Osteocyte (in vitro differentiated cells): ENCODE results near the gene VIPR1. TPM values are rescaled to one million over a fixed set of nuclear protein-coding genes. Genes with fewer than 3 reads are reported as not detected.

Source experiments
- DNase-seq: peaks from one replicate; pipeline ENCODE4 v3.0.0; 2021; ENCODE audit warnings: mixed read lengths; ENCODE audit not compliant: unreplicated experiment; ENCODE audit errors: extremely low spot score
- H3K27ac Mint-ChIP-seq: one replicate; pipeline ENCODE4 v1.8.0; 2021; ENCODE audit warnings: mild to moderate bottlenecking, mixed read lengths; ENCODE audit not compliant: unreplicated experiment
- H3K27me3 Mint-ChIP-seq: one replicate; pipeline ENCODE4 v1.8.0; 2021; ENCODE audit warnings: mixed read lengths; ENCODE audit not compliant: unreplicated experiment
- H3K36me3 Mint-ChIP-seq: one replicate; pipeline ENCODE4 v1.8.0; 2021; ENCODE audit warnings: mixed read lengths; ENCODE audit not compliant: unreplicated experiment
- H3K4me1 Mint-ChIP-seq: one replicate; pipeline ENCODE4 v1.8.0; 2021; ENCODE audit warnings: mixed read lengths; ENCODE audit not compliant: unreplicated experiment
- H3K4me3 Mint-ChIP-seq: one replicate; pipeline ENCODE4 v1.8.0; 2021; ENCODE audit warnings: mild to moderate bottlenecking, moderate library complexity, mixed read lengths; ENCODE audit not compliant: unreplicated experiment
- H3K9me3 Mint-ChIP-seq: one replicate; pipeline ENCODE4 v1.8.0; 2021; ENCODE audit warnings: mixed read lengths; ENCODE audit not compliant: unreplicated experiment
- total RNA-seq: library from RNA; stranded (reverse); gene quantifications from 2 replicates; pipeline ENCODE4 v1.2.1, GENCODE V29; 2021
- TF ChIP-seq, protein P1 (sequence below): fragments of 200-600 bp; sonication (generic); IDR thresholded peaks from 2 replicates; pipeline ENCODE4 v1.5.0; 2021; ENCODE audit warnings: antibody characterized with exemption, mild to moderate bottlenecking, moderate library complexity

Gene VIPR1
- total RNA-seq, 1 donor from 2014 or later: 8.9 TPM

DNA sequence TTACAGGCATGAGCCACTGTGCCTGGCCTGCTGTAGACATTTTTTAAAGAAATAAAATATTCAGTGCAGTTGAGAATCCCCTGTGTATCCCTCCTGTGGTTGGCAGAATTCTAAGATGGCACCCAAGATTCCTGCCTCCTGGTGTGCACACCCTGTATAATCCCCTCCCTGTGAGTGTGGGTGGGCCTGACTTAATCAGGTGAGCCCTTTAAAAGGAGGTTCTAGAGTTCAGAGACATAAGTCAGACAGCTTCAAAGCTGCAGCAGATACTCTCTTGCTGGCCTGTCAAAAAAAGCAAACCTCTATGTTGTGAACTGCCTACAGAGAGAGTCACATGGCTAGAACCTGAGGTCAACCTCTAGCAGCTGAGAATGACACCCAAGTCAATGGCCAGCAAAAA lies 7.0 kb upstream of the VIPR1 start:
- no peaks in the 10 kb centered on the region for H3K9me3 Mint-ChIP-seq
- no peak overlapping the region for H3K4me3 Mint-ChIP-seq
- TF ChIP-seq, protein P1, sequence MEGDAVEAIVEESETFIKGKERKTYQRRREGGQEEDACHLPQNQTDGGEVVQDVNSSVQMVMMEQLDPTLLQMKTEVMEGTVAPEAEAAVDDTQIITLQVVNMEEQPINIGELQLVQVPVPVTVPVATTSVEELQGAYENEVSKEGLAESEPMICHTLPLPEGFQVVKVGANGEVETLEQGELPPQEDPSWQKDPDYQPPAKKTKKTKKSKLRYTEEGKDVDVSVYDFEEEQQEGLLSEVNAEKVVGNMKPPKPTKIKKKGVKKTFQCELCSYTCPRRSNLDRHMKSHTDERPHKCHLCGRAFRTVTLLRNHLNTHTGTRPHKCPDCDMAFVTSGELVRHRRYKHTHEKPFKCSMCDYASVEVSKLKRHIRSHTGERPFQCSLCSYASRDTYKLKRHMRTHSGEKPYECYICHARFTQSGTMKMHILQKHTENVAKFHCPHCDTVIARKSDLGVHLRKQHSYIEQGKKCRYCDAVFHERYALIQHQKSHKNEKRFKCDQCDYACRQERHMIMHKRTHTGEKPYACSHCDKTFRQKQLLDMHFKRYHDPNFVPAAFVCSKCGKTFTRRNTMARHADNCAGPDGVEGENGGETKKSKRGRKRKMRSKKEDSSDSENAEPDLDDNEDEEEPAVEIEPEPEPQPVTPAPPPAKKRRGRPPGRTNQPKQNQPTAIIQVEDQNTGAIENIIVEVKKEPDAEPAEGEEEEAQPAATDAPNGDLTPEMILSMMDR: no peak
- H3K27ac Mint-ChIP-seq: peak overlapping the region; percentile 81
- H3K36me3 Mint-ChIP-seq: no peaks in the 10 kb centered on the region
- H3K27me3 Mint-ChIP-seq: peaks cover 10% of the 10 kb centered on the region
- DNase-seq: no peak
- H3K4me1 Mint-ChIP-seq: peaks cover 37% of the 10 kb centered on the region

DNA sequence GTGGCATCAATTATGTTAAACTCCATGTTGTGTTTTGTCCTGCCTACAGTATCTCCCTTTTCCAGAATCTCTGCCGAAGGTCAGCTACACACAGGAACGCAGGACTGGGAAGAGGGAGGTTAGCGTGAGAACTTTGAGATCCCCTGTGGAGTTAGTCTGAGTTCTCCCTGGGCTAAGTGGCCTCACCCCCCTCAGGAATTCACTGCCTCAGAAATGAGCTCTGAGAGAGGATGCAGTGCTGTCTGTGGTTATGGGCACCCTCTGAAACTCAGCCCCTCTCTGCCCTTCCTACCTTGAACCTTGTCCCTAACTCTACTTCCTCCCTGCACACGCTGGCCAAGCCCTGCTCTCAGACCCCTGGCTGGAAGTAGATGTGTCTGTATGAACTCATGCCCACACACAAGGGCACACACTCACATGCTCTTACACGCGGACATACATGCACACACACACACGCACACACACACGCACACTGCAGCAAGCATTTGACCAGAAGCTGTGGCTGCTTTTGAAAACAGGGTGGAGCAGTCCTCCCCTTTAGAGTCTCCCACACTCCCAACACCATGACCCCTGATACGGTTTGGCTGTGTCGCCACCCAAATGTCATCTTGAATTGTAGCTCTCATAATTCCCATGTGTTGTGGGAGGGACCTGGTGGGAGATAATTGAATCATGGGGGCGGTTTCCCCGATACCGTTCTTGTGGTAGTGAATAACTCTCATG lies 5.3 kb upstream of the VIPR1 start:
- peak overlapping the region; percentile 81 for H3K27ac Mint-ChIP-seq
- H3K9me3 Mint-ChIP-seq: no peaks in the 10 kb centered on the region
- no peaks in the 10 kb centered on the region for H3K36me3 Mint-ChIP-seq
- peaks cover 26% of the 10 kb centered on the region for H3K27me3 Mint-ChIP-seq
- H3K4me1 Mint-ChIP-seq: peaks cover 46% of the 10 kb centered on the region
- DNase-seq: peak; percentile 88
- TF ChIP-seq, protein P1: no peak
- H3K4me3 Mint-ChIP-seq: peak overlapping the region; percentile 16

DNA sequence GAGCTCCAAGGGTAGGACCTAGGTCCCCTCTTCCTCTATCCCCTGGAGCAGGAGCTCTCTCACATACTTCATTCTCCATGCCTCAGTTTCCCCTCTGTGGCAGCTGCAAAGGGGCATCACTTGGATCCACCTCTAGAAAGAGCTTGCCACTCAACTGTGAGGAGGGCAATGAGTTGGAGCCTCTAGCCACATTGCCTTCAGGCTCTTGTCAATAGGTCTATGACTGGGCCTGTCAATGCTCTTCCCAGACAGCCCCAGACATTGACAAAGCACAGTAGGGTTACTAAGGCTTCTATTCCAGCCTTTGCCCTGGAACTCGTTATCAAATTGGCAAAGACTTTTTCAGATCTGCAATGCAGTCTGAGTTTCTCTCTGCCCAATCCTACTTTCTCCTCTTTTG lies 4.4 kb upstream of the VIPR1 start:
- DNase-seq: peak; percentile 19
- Mint-ChIP-seq H3K27me3 (peaks cover 29% of the 10 kb centered on the region), H3K36me3 (no peaks in the 10 kb centered on the region), H3K4me1 (peaks cover 49% of the 10 kb centered on the region), H3K4me3 (no peak overlapping the region), H3K27ac (peak overlapping the region; percentile 81), H3K9me3 (no peaks in the 10 kb centered on the region)
- TF ChIP-seq, protein P1: no peak

DNA sequence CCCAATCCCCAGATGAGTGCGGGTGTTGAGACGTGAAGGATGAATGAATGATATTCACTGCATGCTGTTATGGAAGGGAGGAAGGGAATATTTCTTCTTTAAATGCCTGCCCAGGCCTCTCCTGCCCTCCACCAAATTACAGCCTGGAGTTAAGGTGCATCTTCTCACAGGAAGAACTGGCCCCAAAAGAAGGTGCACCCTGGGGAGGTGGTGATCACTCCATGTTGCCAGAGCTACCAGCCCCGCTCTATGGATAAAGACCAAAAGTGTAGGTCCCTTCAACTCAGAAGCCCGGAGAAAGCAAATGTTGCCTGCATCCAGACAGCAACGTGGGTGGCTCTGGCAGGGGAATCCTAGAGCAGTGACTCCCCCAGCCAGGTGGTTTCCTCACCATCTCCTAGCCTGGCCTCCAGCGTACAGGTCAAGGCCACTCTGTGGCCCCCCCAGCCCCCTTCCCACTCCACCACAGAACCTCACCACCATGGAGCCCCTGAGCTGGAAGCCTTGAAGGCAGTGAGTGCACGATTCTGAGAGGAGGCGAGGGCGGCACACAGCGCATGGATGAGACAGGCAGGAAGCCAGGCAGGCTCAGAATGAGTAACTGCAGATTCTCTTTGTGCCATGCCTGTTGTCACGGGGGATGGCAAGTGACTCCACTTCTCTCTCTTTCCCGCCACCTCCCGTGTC lies 3.5 kb upstream of the VIPR1 start:
- TF ChIP-seq, protein P1: no peak
- peaks cover 50% of the 10 kb centered on the region for H3K4me1 Mint-ChIP-seq
- peaks cover 30% of the 10 kb centered on the region for H3K27me3 Mint-ChIP-seq
- peak; percentile 73 for DNase-seq
- no peaks in the 10 kb centered on the region for H3K9me3 Mint-ChIP-seq
- H3K4me3 Mint-ChIP-seq: no peak overlapping the region
- peak overlapping the region; percentile 81 for H3K27ac Mint-ChIP-seq
- H3K36me3 Mint-ChIP-seq: no peaks in the 10 kb centered on the region

DNA sequence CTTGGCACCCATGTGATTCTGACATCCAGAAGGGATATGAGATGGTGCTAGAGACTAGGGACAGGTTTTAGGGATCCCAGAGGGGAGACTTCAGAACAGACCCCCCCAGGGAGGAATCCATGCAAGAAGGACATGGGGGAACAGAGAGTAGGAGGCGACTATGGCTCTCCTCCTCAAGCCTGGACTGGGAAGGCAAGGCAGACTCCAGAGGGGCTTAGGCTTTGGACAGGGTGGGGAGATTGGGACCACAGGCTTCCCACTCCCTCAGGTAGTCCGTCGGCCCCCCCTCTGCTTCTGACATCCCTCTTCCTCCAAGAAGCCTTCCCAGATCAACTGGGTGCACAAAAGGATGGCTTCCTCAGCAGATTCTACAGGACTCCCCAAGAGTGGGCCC lies 3.0 kb upstream of the VIPR1 start:
- H3K9me3 Mint-ChIP-seq: no peaks in the 10 kb centered on the region

More for the DNA sequence above, 3.0 kb upstream of the VIPR1 start:
- H3K4me3 Mint-ChIP-seq: no peak overlapping the region
- H3K36me3 Mint-ChIP-seq: no peaks in the 10 kb centered on the region
- TF ChIP-seq, protein P1: no peak
- peak; percentile 73 for DNase-seq
- H3K4me1 Mint-ChIP-seq: peaks cover 50% of the 10 kb centered on the region
- peaks cover 30% of the 10 kb centered on the region for H3K27me3 Mint-ChIP-seq
- no peak overlapping the region for H3K27ac Mint-ChIP-seq
